ENCODE data around the gene ADPRH. TPM values are rescaled to one million over a fixed set of nuclear protein-coding genes. Genes with fewer than 3 reads are reported as not detected.

ADPRH gene
- total and polyA plus RNA-seq, 2 of the 4 experiments (the other 2 are of a cell fraction): under 0.01 to 0.12 TPM

DNA sequence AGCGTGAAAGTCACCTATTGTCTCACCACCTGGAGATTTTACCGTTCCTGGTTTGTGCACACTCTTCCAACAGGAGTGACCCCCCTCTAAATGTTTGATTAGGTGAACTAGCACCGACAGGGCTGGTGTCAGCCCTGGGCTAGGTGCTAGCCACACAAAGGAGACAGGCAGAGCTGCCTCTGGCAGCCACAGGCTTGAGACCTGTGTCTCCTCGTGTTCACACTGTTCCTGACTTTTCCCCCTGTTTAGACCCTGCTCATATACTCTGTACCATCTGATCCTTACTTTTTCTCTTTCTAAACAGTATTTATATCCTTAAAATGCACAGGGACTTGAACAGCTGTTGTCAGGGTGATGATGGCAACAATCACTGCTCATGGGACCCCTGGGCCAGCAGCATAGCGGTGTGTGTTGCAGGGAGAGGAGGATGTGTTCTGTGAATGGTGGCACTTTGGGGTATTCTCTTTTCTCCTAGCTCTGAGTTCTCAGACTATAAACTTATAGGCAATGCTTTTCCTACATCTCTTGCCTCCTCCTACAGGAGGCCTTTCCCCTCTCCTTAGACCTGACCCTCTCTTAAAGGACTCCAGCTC, 25.4 kb upstream of the ADPRH start:
- 31% methylated on average over 3 of the region's 5 CpGs; no CpG with 5 or more reads in 1 of the 2 experiments for WGBS, 2 experiments (ENCODE audit: extremely low coverage in 2 of 2, insufficient read length in 1 of 2)
- H4K5ac ChIP-seq (ENCODE audit: low read depth, low read length): no peak overlapping the region
- no peak overlapping the region for H3K4me3 ChIP-seq (ENCODE audit: insufficient read depth, low read depth, low read length)
- intact Hi-C loops (cut with micrococcal nuclease) (no loop called here), dilution Hi-C loops (cut with HindIII; ENCODE audit: low sequenced_read_pairs, unreplicated experiment) (no loop called here), in situ Hi-C loops (cut with MboI; ENCODE audit: low sequenced_read_pairs) (no loop called here)
- H2BK5ac ChIP-seq (ENCODE audit: low read depth, low read length, poor library complexity, severe bottlenecking): no peak overlapping the region
- H3K4me1 ChIP-seq (ENCODE audit: control insufficient read depth, insufficient read depth, low read length): no peaks in the 10 kb centered on the region
- H3K27me3 ChIP-seq (ENCODE audit: control insufficient read depth, insufficient read depth, low read length): peaks cover 23% of the 10 kb centered on the region
- H2BK15ac ChIP-seq (ENCODE audit: low read depth, low read length): no peak overlapping the region
- no peaks in the 10 kb centered on the region for H4K20me1 ChIP-seq (ENCODE audit: insufficient read depth, low read length)
- H3K79me1 ChIP-seq (ENCODE audit: low read depth in 1 of 2, low read length in 2 of 2): no peaks in the 10 kb centered on the region
- no TSS peak for BruUV-seq (replicated peaks)
- no peak overlapping the region for H3K4me2 ChIP-seq (ENCODE audit: low read depth, low read length)
- no peak overlapping the region for H2AK5ac ChIP-seq (ENCODE audit: low read depth, low read length)
- H2BK20ac ChIP-seq (ENCODE audit: low read depth, low read length): no peak overlapping the region
- H3K56ac ChIP-seq (ENCODE audit: extremely low read depth, insufficient read depth, low read length): no peak overlapping the region
- ChIA-PET CTCF (no interaction called here), POLR2A (ENCODE audit: unreplicated experiment) (no interaction called here)
- no peaks in the 10 kb centered on the region for H3K9me1 ChIP-seq (ENCODE audit: insufficient read depth, low read length)
- H3K18ac ChIP-seq (ENCODE audit: low read depth, low read length): no peak overlapping the region
- no peak overlapping the region for H2AFZ ChIP-seq (replicated peaks; ENCODE audit: low read length, poor library complexity)
- H4K91ac ChIP-seq (ENCODE audit: insufficient read depth, low read depth, low read length): no peak overlapping the region
- H3K23ac ChIP-seq (ENCODE audit: low read depth, low read length): no peak overlapping the region
- H3K14ac ChIP-seq (replicated peaks; ENCODE audit: low read depth, low read length): no peak overlapping the region
- no peak overlapping the region for H3K27ac ChIP-seq (ENCODE audit: insufficient read depth, low read length)
- no peaks in the 10 kb centered on the region for H3K9me3 ChIP-seq (ENCODE audit: control insufficient read depth, insufficient read depth, low read length)
- ATAC-seq (ENCODE audit: low read depth) (no peak), DNase-seq (no peak)
- H3K36me3 ChIP-seq (ENCODE audit: control insufficient read depth, insufficient read depth, low read length): no peaks in the 10 kb centered on the region
- no peak overlapping the region for H2BK120ac ChIP-seq (ENCODE audit: low read depth, low read length)
- H4K8ac ChIP-seq (ENCODE audit: low read depth in 2 of 2, low read length in 2 of 2): no peak overlapping the region
- H3K4ac ChIP-seq (ENCODE audit: low read depth, low read length): no peak overlapping the region
- H3K9ac ChIP-seq (ENCODE audit: low read depth, low read length): no peak overlapping the region
- no peak overlapping the region for H2AK9ac ChIP-seq (replicated peaks; ENCODE audit: low read depth, low read length, poor library complexity)
- TF ChIP-seq MXI1 (IDR thresholded peaks at IDR 0.05; ENCODE audit: borderline replicate concordance, low read depth, low read length): no peak
- TF ChIP-seq NFE2L2 (IDR thresholded peaks at IDR 0.05; ENCODE audit: low read depth, low read length): no peak
- TF ChIP-seq CHD1 (IDR thresholded peaks at IDR 0.05; ENCODE audit: low read depth, low read length): no peak
- TF ChIP-seq, protein P1, sequence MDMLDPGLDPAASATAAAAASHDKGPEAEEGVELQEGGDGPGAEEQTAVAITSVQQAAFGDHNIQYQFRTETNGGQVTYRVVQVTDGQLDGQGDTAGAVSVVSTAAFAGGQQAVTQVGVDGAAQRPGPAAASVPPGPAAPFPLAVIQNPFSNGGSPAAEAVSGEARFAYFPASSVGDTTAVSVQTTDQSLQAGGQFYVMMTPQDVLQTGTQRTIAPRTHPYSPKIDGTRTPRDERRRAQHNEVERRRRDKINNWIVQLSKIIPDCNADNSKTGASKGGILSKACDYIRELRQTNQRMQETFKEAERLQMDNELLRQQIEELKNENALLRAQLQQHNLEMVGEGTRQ (IDR thresholded peaks at IDR 0.05; ENCODE audit: low read depth, low read length): no peak
- TF ChIP-seq RAD21 (IDR thresholded peaks at IDR 0.05; ENCODE audit: low read length): no peak
- TF ChIP-seq, protein P2, sequence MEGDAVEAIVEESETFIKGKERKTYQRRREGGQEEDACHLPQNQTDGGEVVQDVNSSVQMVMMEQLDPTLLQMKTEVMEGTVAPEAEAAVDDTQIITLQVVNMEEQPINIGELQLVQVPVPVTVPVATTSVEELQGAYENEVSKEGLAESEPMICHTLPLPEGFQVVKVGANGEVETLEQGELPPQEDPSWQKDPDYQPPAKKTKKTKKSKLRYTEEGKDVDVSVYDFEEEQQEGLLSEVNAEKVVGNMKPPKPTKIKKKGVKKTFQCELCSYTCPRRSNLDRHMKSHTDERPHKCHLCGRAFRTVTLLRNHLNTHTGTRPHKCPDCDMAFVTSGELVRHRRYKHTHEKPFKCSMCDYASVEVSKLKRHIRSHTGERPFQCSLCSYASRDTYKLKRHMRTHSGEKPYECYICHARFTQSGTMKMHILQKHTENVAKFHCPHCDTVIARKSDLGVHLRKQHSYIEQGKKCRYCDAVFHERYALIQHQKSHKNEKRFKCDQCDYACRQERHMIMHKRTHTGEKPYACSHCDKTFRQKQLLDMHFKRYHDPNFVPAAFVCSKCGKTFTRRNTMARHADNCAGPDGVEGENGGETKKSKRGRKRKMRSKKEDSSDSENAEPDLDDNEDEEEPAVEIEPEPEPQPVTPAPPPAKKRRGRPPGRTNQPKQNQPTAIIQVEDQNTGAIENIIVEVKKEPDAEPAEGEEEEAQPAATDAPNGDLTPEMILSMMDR (conservative IDR thresholded peaks at IDR 0.05; ENCODE audit: low read depth, low read length): no peak
- no peak for TF ChIP-seq POLR2A (IDR thresholded peaks at IDR 0.05; ENCODE audit: low read depth, low read length)
- TF ChIP-seq RFX5 (IDR thresholded peaks at IDR 0.05; ENCODE audit: low read depth, low read length): no peak
- no peak for TF ChIP-seq SMC3 (IDR thresholded peaks at IDR 0.05; ENCODE audit: low read depth, low read length)
- TF ChIP-seq, protein P3, sequence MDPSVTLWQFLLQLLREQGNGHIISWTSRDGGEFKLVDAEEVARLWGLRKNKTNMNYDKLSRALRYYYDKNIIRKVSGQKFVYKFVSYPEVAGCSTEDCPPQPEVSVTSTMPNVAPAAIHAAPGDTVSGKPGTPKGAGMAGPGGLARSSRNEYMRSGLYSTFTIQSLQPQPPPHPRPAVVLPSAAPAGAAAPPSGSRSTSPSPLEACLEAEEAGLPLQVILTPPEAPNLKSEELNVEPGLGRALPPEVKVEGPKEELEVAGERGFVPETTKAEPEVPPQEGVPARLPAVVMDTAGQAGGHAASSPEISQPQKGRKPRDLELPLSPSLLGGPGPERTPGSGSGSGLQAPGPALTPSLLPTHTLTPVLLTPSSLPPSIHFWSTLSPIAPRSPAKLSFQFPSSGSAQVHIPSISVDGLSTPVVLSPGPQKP (IDR thresholded peaks at IDR 0.05; ENCODE audit: borderline replicate concordance, low read depth, low read length): no peak
